ENCODE data around the gene INTS6.
A peak's percentile ranks its signal among the peaks of the same experiment; 100 is the strongest.

The INTS6 gene

GRCh38 chr13:51394724-51395123 lies 58.1 kb downstream of the INTS6 start:
- TF ChIP-seq TCF4 (CRISPR knock-in tag; IDR thresholded peaks at IDR 0.05; ENCODE audit: borderline replicate concordance): peak; percentile 33; the same call in 1 of the 2 replicates
- no peak for TF ChIP-seq PPARA (CRISPR knock-in tag; IDR thresholded peaks at IDR 0.05; ENCODE audit: borderline replicate concordance)
- no peak for ATAC-seq

GRCh38 chr13:51385114-51385513 lies 67.7 kb downstream of the INTS6 start:
- TF ChIP-seq CSRNP3 (CRISPR knock-in tag; IDR thresholded peaks at IDR 0.05) (no peak), ZNF70 (CRISPR knock-in tag; IDR thresholded peaks at IDR 0.05) (no peak), ZNF8 (CRISPR knock-in tag; IDR thresholded peaks at IDR 0.05) (no peak), CSDC2 (CRISPR knock-in tag; IDR thresholded peaks at IDR 0.05) (no peak), ESRRG (CRISPR knock-in tag; IDR thresholded peaks at IDR 0.05) (no peak), POU6F1 (CRISPR knock-in tag; IDR thresholded peaks at IDR 0.05; ENCODE audit: borderline replicate concordance, low read depth) (no peak), PATZ1 (CRISPR knock-in tag; IDR thresholded peaks at IDR 0.05; ENCODE audit: borderline replicate concordance) (no peak), ZC3H10 (CRISPR knock-in tag; IDR thresholded peaks at IDR 0.05) (no peak)
- ATAC-seq: no peak

GRCh38 chr13:51380269-51380668 lies 72.6 kb downstream of the INTS6 start:
- peak; percentile 55; the same call in 2 of the 3 replicates for ATAC-seq
- TF ChIP-seq ISL1 (CRISPR knock-in tag; IDR thresholded peaks at IDR 0.05) (no peak), ZFP30 (CRISPR knock-in tag; IDR thresholded peaks at IDR 0.05) (no peak), ZFP3 (CRISPR knock-in tag; IDR thresholded peaks at IDR 0.05) (no peak), ARNTL (CRISPR knock-in tag; IDR thresholded peaks at IDR 0.05; ENCODE audit: borderline replicate concordance, low read depth) (no peak), PATZ1 (CRISPR knock-in tag; IDR thresholded peaks at IDR 0.05; ENCODE audit: borderline replicate concordance) (no peak), TSHZ2 (CRISPR knock-in tag; IDR thresholded peaks at IDR 0.05) (no peak), ZNF565 (CRISPR knock-in tag; conservative IDR thresholded peaks at IDR 0.05; ENCODE audit: low read depth) (no peak), CSRNP3 (CRISPR knock-in tag; IDR thresholded peaks at IDR 0.05) (no peak), TCF4 (CRISPR knock-in tag; IDR thresholded peaks at IDR 0.05; ENCODE audit: borderline replicate concordance) (no peak), POU6F1 (CRISPR knock-in tag; IDR thresholded peaks at IDR 0.05; ENCODE audit: borderline replicate concordance, low read depth) (no peak), PPARA (CRISPR knock-in tag; IDR thresholded peaks at IDR 0.05; ENCODE audit: borderline replicate concordance) (no peak), OSR1 (CRISPR knock-in tag; IDR thresholded peaks at IDR 0.05) (no peak), BACH2 (CRISPR knock-in tag; IDR thresholded peaks at IDR 0.05; ENCODE audit: borderline replicate concordance) (no peak), RARB (CRISPR knock-in tag; IDR thresholded peaks at IDR 0.05) (no peak), GLIS3 (CRISPR knock-in tag; IDR thresholded peaks at IDR 0.05) (no peak), ESRRG (CRISPR knock-in tag; IDR thresholded peaks at IDR 0.05) (no peak), TOX (CRISPR knock-in tag; IDR thresholded peaks at IDR 0.05; ENCODE audit: borderline replicate concordance) (no peak), CSDC2 (CRISPR knock-in tag; IDR thresholded peaks at IDR 0.05) (no peak), SNAI2 (CRISPR knock-in tag; IDR thresholded peaks at IDR 0.05) (no peak)
